ENCODE results near the gene TMF1. TPM values are rescaled to one million over a fixed set of nuclear protein-coding genes. Genes with fewer than 3 reads are reported as not detected.
A peak's percentile ranks its signal among the peaks of the same experiment; 100 is the strongest.

The TMF1 gene
- total RNA-seq, 6 experiments from 2014 or later, result 7.9 to 15.4 (median 11.5) TPM

GRCh38 chr3:69020424-69020823 is 31.7 kb downstream of the TMF1 start:
- no peak overlapping the region for H3K27ac ChIP-seq
- peaks cover 0 to 30% (median 5%) of the 10 kb centered on the region in 4 donors for H3K36me3 ChIP-seq
- no peaks in the 10 kb centered on the region for H3K4me1 ChIP-seq
- WGBS (ENCODE audit: insufficient coverage, low coverage, low lambda C conversion rate, missing lambda C conversion rate), result 27% methylated on average over 2 of the region's 2 CpGs
- DNase-seq (no peak), ATAC-seq (no peak)
- no peaks in the 10 kb centered on the region for H3K9me3 ChIP-seq
- no peak overlapping the region for H3K4me3 ChIP-seq
- H3K27me3 ChIP-seq, result no peaks in the 10 kb centered on the region
- TF ChIP-seq POLR2A (IDR thresholded peaks at IDR 0.05), result no peak
- TF ChIP-seq CTCF (IDR thresholded peaks at IDR 0.05), result peak in 3 of 4 donors; percentile 40 to 42 (median 42)
- intact Hi-C loops (cut with DNase I), result no loop called here

GRCh38 chr3:69016901-69017300 is 35.2 kb downstream of the TMF1 start:
- H3K4me1 ChIP-seq, result no peaks in the 10 kb centered on the region
- no peak for DNase-seq
- H3K27ac ChIP-seq, result no peak overlapping the region
- TF ChIP-seq CTCF (IDR thresholded peaks at IDR 0.05), result no peak
- no peak for TF ChIP-seq POLR2A (IDR thresholded peaks at IDR 0.05)
- intact Hi-C loops (cut with DNase I), result no loop called here
- no peak overlapping the region for H3K4me3 ChIP-seq
- H3K9me3 ChIP-seq, result no peaks in the 10 kb centered on the region
- ATAC-seq, result no peak
- no peaks in the 10 kb centered on the region for H3K27me3 ChIP-seq
- peaks cover 0 to 4% (median 0%) of the 10 kb centered on the region in 4 donors for H3K36me3 ChIP-seq
- 74% methylated on average over 2 of the region's 2 CpGs for WGBS (ENCODE audit: insufficient coverage, low coverage, low lambda C conversion rate, missing lambda C conversion rate)

GRCh38 chr3:69016102-69016501 is 36.0 kb downstream of the TMF1 start:
- H3K4me3 ChIP-seq, result no peak overlapping the region
- DNase-seq (no peak), ATAC-seq (no peak)
- H3K4me1 ChIP-seq, result no peaks in the 10 kb centered on the region
- no peak overlapping the region for H3K27ac ChIP-seq
- H3K36me3 ChIP-seq, result no peaks in the 10 kb centered on the region
- no peaks in the 10 kb centered on the region for H3K9me3 ChIP-seq
- TF ChIP-seq CTCF (IDR thresholded peaks at IDR 0.05) (no peak), POLR2A (IDR thresholded peaks at IDR 0.05) (no peak)
- no CpG with 5 or more reads among the region's 4 CpGs for WGBS (ENCODE audit: insufficient coverage, low coverage, low lambda C conversion rate, missing lambda C conversion rate)
- H3K27me3 ChIP-seq, result no peaks in the 10 kb centered on the region
- intact Hi-C loops (cut with DNase I), result no loop called here

- no peaks in the 10 kb centered on the region for H3K27me3 ChIP-seq
- no peaks in the 10 kb centered on the region for H3K4me1 ChIP-seq
- DNase-seq (no peak), ATAC-seq (peak in 1 of 4 donors; percentile 8)
- intact Hi-C loops (cut with DNase I), result no loop called here
- no peaks in the 10 kb centered on the region for H3K9me3 ChIP-seq
- H3K27ac ChIP-seq, result peak overlapping the region; percentile 84 to 98 (median 89)
- TF ChIP-seq CTCF (IDR thresholded peaks at IDR 0.05), result no peak
- TF ChIP-seq POLR2A (IDR thresholded peaks at IDR 0.05), result no peak
- WGBS (ENCODE audit: insufficient coverage, low coverage, low lambda C conversion rate, missing lambda C conversion rate), result 57% methylated on average over 4 of the region's 11 CpGs
- H3K4me3 ChIP-seq, result peak overlapping the region; percentile 65 to 84 (median 82)
- peaks cover 0 to 5% (median 0%) of the 10 kb centered on the region in 4 donors for H3K36me3 ChIP-seq
Observed at GRCh38 chr3:69014022-69014580, 38.0 kb downstream of the TMF1 start.
